ENCODE data around the gene IBTK. TPM values are rescaled to one million over a fixed set of nuclear protein-coding genes. Genes with fewer than 3 reads are reported as not detected.

IBTK gene
- total and polyA plus RNA-seq, 2 of the 4 experiments (the other 2 are of a cell fraction), result 9.7 to 45.0 TPM

GRCh38 chr6:82204020-82204419, 43.5 kb downstream of the IBTK start:
- Histone ChIP-seq H2AFZ (replicated peaks; ENCODE audit: low read length, poor library complexity) (no peak overlapping the region), H3K79me1 (ENCODE audit: low read depth in 1 of 2, low read length in 2 of 2) (peaks cover 4 to 12% of the 10 kb centered on the region in 2 experiments; a peak in 3 of 4 replicates), H3K9me1 (ENCODE audit: insufficient read depth, low read length) (0 out of 2 replicates have a peak, but pooled peaks cover 2% of the 10 kb centered on the region), H3K4ac (ENCODE audit: low read depth, low read length) (no peak overlapping the region), H3K56ac (ENCODE audit: extremely low read depth, insufficient read depth, low read length) (no peak overlapping the region), H3K27ac (ENCODE audit: insufficient read depth, low read length) (no peak overlapping the region), H3K9me3 (ENCODE audit: control insufficient read depth, insufficient read depth, low read length) (no peaks in the 10 kb centered on the region), H2BK5ac (ENCODE audit: low read depth, low read length, poor library complexity, severe bottlenecking) (no peak overlapping the region), H2BK20ac (ENCODE audit: low read depth, low read length) (no peak overlapping the region), H4K8ac (ENCODE audit: low read depth in 2 of 2, low read length in 2 of 2) (no peak overlapping the region), H4K5ac (ENCODE audit: low read depth, low read length) (no peak overlapping the region), H2BK120ac (ENCODE audit: low read depth, low read length) (no peak overlapping the region), H4K20me1 (ENCODE audit: insufficient read depth, low read length) (no peaks in the 10 kb centered on the region), H4K91ac (ENCODE audit: insufficient read depth, low read depth, low read length) (no peak overlapping the region), H3K36me3 (ENCODE audit: control insufficient read depth, insufficient read depth, low read length) (peaks cover 30% of the 10 kb centered on the region), H2AK5ac (ENCODE audit: low read depth, low read length) (no peak overlapping the region), H3K4me1 (ENCODE audit: control insufficient read depth, insufficient read depth, low read length) (0 out of 2 replicates have a peak, but pooled peaks cover 2% of the 10 kb centered on the region), H3K4me2 (ENCODE audit: low read depth, low read length) (no peak overlapping the region), H3K27me3 (ENCODE audit: control insufficient read depth, insufficient read depth, low read length) (no peaks in the 10 kb centered on the region), H2AK9ac (replicated peaks; ENCODE audit: low read depth, low read length, poor library complexity) (no peak overlapping the region), H3K18ac (ENCODE audit: low read depth, low read length) (no peak overlapping the region), H3K23ac (ENCODE audit: low read depth, low read length) (no peak overlapping the region), H3K9ac (ENCODE audit: low read depth, low read length) (no peak overlapping the region), H3K14ac (replicated peaks; ENCODE audit: low read depth, low read length) (no peak overlapping the region), H3K4me3 (ENCODE audit: insufficient read depth, low read depth, low read length) (no peak overlapping the region), H2BK15ac (ENCODE audit: low read depth, low read length) (no peak overlapping the region)
- ATAC-seq (ENCODE audit: low read depth) (no peak), DNase-seq (no peak)
- intact Hi-C loops (cut with micrococcal nuclease), result no loop called here
- in situ Hi-C loops (cut with MboI; ENCODE audit: low sequenced_read_pairs), result no loop called here
- dilution Hi-C loops (cut with HindIII; ENCODE audit: low sequenced_read_pairs, unreplicated experiment), result no loop called here
- CTCF ChIA-PET, result interaction anchor here (1.1 kb wide), 1 partner anchor 9 kb away, joined by 3 read pairs; no protein-coding TSS in a partner anchor
- POLR2A ChIA-PET (ENCODE audit: unreplicated experiment), result no interaction called here
- BruUV-seq (replicated peaks), result no TSS peak
- TF ChIP-seq CEBPB (IDR thresholded peaks at IDR 0.05; ENCODE audit: low read depth, low read length) (no peak), CHD1 (IDR thresholded peaks at IDR 0.05; ENCODE audit: low read depth, low read length) (no peak), SMC3 (IDR thresholded peaks at IDR 0.05; ENCODE audit: low read depth, low read length) (no peak), POLR2A (IDR thresholded peaks at IDR 0.05; ENCODE audit: low read depth, low read length) (no peak), MAZ (IDR thresholded peaks at IDR 0.05; ENCODE audit: borderline replicate concordance, low read depth, low read length) (no peak), FOS (IDR thresholded peaks at IDR 0.05; ENCODE audit: low read depth, low read length) (no peak), RFX5 (IDR thresholded peaks at IDR 0.05; ENCODE audit: low read depth, low read length) (no peak), USF2 (IDR thresholded peaks at IDR 0.05; ENCODE audit: low read depth, low read length) (no peak), MXI1 (IDR thresholded peaks at IDR 0.05; ENCODE audit: borderline replicate concordance, low read depth, low read length) (no peak), MAFK (IDR thresholded peaks at IDR 0.05; ENCODE audit: low read depth, low read length) (no peak), RAD21 (IDR thresholded peaks at IDR 0.05; ENCODE audit: low read length) (no peak), BHLHE40 (IDR thresholded peaks at IDR 0.05; ENCODE audit: low read depth, low read length) (no peak), RCOR1 (IDR thresholded peaks at IDR 0.05; ENCODE audit: insufficient replicate concordance, low read length) (no peak), NFE2L2 (IDR thresholded peaks at IDR 0.05; ENCODE audit: low read depth, low read length) (no peak)
- TF ChIP-seq, protein P1, sequence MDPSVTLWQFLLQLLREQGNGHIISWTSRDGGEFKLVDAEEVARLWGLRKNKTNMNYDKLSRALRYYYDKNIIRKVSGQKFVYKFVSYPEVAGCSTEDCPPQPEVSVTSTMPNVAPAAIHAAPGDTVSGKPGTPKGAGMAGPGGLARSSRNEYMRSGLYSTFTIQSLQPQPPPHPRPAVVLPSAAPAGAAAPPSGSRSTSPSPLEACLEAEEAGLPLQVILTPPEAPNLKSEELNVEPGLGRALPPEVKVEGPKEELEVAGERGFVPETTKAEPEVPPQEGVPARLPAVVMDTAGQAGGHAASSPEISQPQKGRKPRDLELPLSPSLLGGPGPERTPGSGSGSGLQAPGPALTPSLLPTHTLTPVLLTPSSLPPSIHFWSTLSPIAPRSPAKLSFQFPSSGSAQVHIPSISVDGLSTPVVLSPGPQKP (IDR thresholded peaks at IDR 0.05; ENCODE audit: borderline replicate concordance, low read depth, low read length), result no peak
- TF ChIP-seq, protein P2, sequence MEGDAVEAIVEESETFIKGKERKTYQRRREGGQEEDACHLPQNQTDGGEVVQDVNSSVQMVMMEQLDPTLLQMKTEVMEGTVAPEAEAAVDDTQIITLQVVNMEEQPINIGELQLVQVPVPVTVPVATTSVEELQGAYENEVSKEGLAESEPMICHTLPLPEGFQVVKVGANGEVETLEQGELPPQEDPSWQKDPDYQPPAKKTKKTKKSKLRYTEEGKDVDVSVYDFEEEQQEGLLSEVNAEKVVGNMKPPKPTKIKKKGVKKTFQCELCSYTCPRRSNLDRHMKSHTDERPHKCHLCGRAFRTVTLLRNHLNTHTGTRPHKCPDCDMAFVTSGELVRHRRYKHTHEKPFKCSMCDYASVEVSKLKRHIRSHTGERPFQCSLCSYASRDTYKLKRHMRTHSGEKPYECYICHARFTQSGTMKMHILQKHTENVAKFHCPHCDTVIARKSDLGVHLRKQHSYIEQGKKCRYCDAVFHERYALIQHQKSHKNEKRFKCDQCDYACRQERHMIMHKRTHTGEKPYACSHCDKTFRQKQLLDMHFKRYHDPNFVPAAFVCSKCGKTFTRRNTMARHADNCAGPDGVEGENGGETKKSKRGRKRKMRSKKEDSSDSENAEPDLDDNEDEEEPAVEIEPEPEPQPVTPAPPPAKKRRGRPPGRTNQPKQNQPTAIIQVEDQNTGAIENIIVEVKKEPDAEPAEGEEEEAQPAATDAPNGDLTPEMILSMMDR (conservative IDR thresholded peaks at IDR 0.05; ENCODE audit: low read depth, low read length), result no peak

Data from IMR-90 (cell line).